Measurements from ENCODE around the gene MSS51. TPM values are rescaled to one million over a fixed set of nuclear protein-coding genes. Genes with fewer than 3 reads are reported as not detected.

Gene MSS51
- 2.1 TPM for polyA plus RNA-seq (2012; ENCODE audit: missing spikeins)

GRCh38 chr10:73433538-73433867 lies at the start of gene MSS51:
TSS of gene MSS51 (minus strand) at chr10:73433561. CDS start at chr10:73428284, 5,277 bp downstream.
- TF ChIP-seq POLR2AphosphoS5 (IDR thresholded peaks at IDR 0.05; ENCODE audit: low read depth, low read length) (no peak), TAF1 (IDR thresholded peaks at IDR 0.05; ENCODE audit: borderline replicate concordance, low read depth, low read length) (no peak), POLR2A (IDR thresholded peaks at IDR 0.05; ENCODE audit: low read depth, low read length) (no peak)
- FAIRE-seq (no peak), DNase-seq (ENCODE audit: insufficient read length) (no peak)

GRCh38 chr10:73480158-73480557 lies 46.8 kb upstream of the MSS51 start:
- no peak for FAIRE-seq
- DNase-seq (ENCODE audit: insufficient read length) = no peak
- TF ChIP-seq POLR2AphosphoS5 (IDR thresholded peaks at IDR 0.05; ENCODE audit: low read depth, low read length) = no peak
- TF ChIP-seq POLR2A (IDR thresholded peaks at IDR 0.05; ENCODE audit: low read depth, low read length) = no peak
- TF ChIP-seq TAF1 (IDR thresholded peaks at IDR 0.05; ENCODE audit: borderline replicate concordance, low read depth, low read length) = no peak

- TF ChIP-seq TAF1 (IDR thresholded peaks at IDR 0.05; ENCODE audit: borderline replicate concordance, low read depth, low read length) = no peak
- TF ChIP-seq POLR2AphosphoS5 (IDR thresholded peaks at IDR 0.05; ENCODE audit: low read depth, low read length) = no peak
- TF ChIP-seq POLR2A (IDR thresholded peaks at IDR 0.05; ENCODE audit: low read depth, low read length) = no peak
- FAIRE-seq (no peak), DNase-seq (ENCODE audit: insufficient read length) (no peak)
These were observed 45.3 kb upstream of the MSS51 start for GRCh38 chr10:73478636-73479035.

GRCh38 chr10:73471226-73471625 lies 37.9 kb upstream of the MSS51 start:
- FAIRE-seq (no peak), DNase-seq (ENCODE audit: insufficient read length) (no peak)
- no peak for TF ChIP-seq TAF1 (IDR thresholded peaks at IDR 0.05; ENCODE audit: borderline replicate concordance, low read depth, low read length)
- TF ChIP-seq POLR2A (IDR thresholded peaks at IDR 0.05; ENCODE audit: low read depth, low read length) = no peak
- no peak for TF ChIP-seq POLR2AphosphoS5 (IDR thresholded peaks at IDR 0.05; ENCODE audit: low read depth, low read length)

GRCh38 chr10:73469579-73469978 lies 36.2 kb upstream of the MSS51 start:
- no peak for FAIRE-seq
- no peak for DNase-seq (ENCODE audit: insufficient read length)
- TF ChIP-seq POLR2A (IDR thresholded peaks at IDR 0.05; ENCODE audit: low read depth, low read length) (no peak), POLR2AphosphoS5 (IDR thresholded peaks at IDR 0.05; ENCODE audit: low read depth, low read length) (no peak), TAF1 (IDR thresholded peaks at IDR 0.05; ENCODE audit: borderline replicate concordance, low read depth, low read length) (no peak)

- FAIRE-seq (peak; percentile 40), DNase-seq (ENCODE audit: insufficient read length) (no peak)
- no peak for TF ChIP-seq POLR2A (IDR thresholded peaks at IDR 0.05; ENCODE audit: low read depth, low read length)
- no peak for TF ChIP-seq POLR2AphosphoS5 (IDR thresholded peaks at IDR 0.05; ENCODE audit: low read depth, low read length)
- TF ChIP-seq TAF1 (IDR thresholded peaks at IDR 0.05; ENCODE audit: borderline replicate concordance, low read depth, low read length) = no peak
These were observed 33.8 kb upstream of the MSS51 start for GRCh38 chr10:73467206-73467605.

- FAIRE-seq = no peak
- TF ChIP-seq POLR2AphosphoS5 (IDR thresholded peaks at IDR 0.05; ENCODE audit: low read depth, low read length) (no peak), POLR2A (IDR thresholded peaks at IDR 0.05; ENCODE audit: low read depth, low read length) (no peak), TAF1 (IDR thresholded peaks at IDR 0.05; ENCODE audit: borderline replicate concordance, low read depth, low read length) (no peak)
- DNase-seq (ENCODE audit: insufficient read length) = no peak
These were observed 32.8 kb upstream of the MSS51 start for GRCh38 chr10:73465978-73466726.

GRCh38 chr10:73460897-73461296 lies 27.5 kb upstream of the MSS51 start:
- FAIRE-seq (no peak), DNase-seq (ENCODE audit: insufficient read length) (no peak)
- TF ChIP-seq POLR2AphosphoS5 (IDR thresholded peaks at IDR 0.05; ENCODE audit: low read depth, low read length) = no peak
- TF ChIP-seq POLR2A (IDR thresholded peaks at IDR 0.05; ENCODE audit: low read depth, low read length) = no peak
- no peak for TF ChIP-seq TAF1 (IDR thresholded peaks at IDR 0.05; ENCODE audit: borderline replicate concordance, low read depth, low read length)

GRCh38 chr10:73459683-73460314 lies 26.4 kb upstream of the MSS51 start:
- TF ChIP-seq TAF1 (IDR thresholded peaks at IDR 0.05; ENCODE audit: borderline replicate concordance, low read depth, low read length) (no peak), POLR2AphosphoS5 (IDR thresholded peaks at IDR 0.05; ENCODE audit: low read depth, low read length) (no peak), POLR2A (IDR thresholded peaks at IDR 0.05; ENCODE audit: low read depth, low read length) (no peak)

GRCh38 chr10:73456187-73456890 lies 23.0 kb upstream of the MSS51 start:
- FAIRE-seq (no peak), DNase-seq (ENCODE audit: insufficient read length) (no peak)
- no peak for TF ChIP-seq POLR2A (IDR thresholded peaks at IDR 0.05; ENCODE audit: low read depth, low read length)
- TF ChIP-seq TAF1 (IDR thresholded peaks at IDR 0.05; ENCODE audit: borderline replicate concordance, low read depth, low read length) = no peak
- no peak for TF ChIP-seq POLR2AphosphoS5 (IDR thresholded peaks at IDR 0.05; ENCODE audit: low read depth, low read length)

More at GRCh38 chr10:73459683-73460314, 26.4 kb upstream of the MSS51 start:
- FAIRE-seq = no peak
- no peak for DNase-seq (ENCODE audit: insufficient read length)

- DNase-seq (ENCODE audit: insufficient read length) (no peak), FAIRE-seq (no peak)
- TF ChIP-seq POLR2A (IDR thresholded peaks at IDR 0.05; ENCODE audit: low read depth, low read length) = no peak
These were observed 15.8 kb upstream of the MSS51 start for GRCh38 chr10:73449113-73449512.

Measured in GM12892 (cell line).